Measurements from ENCODE around the gene GON4L. TPM values are rescaled to one million over a fixed set of nuclear protein-coding genes. Genes with fewer than 3 reads are reported as not detected.

The GON4L gene
- total and polyA plus RNA-seq, 2 donors from 2014 or later, result 14.2 to 62.1 TPM

GRCh38 chr1:155884031-155884960 lies 27.3 kb upstream of the GON4L start:
- H3K27me3 ChIP-seq (ENCODE audit: control insufficient read depth, insufficient read depth, low read length), result no peaks in the 10 kb centered on the region
- H3K4me1 ChIP-seq (ENCODE audit: control insufficient read depth in 2 of 3, insufficient read depth in 2 of 3, low read depth in 1 of 3, low read length in 3 of 3), result peaks cover 0 to 17% (median 2%) of the 10 kb centered on the region in 3 donors
- FAIRE-seq, result no peak
- no peak for DNase-seq
- H3K36me3 ChIP-seq (ENCODE audit: control insufficient read depth in 2 of 3, insufficient read depth in 3 of 3, low read length in 3 of 3), result no peaks in the 10 kb centered on the region
- H3K9ac ChIP-seq (ENCODE audit: low read length in 3 of 3), result no peak overlapping the region
- H3K27ac ChIP-seq (ENCODE audit: low read depth in 2 of 2, low read length in 2 of 2), result no peak overlapping the region
- TF ChIP-seq CTCF (IDR thresholded peaks at IDR 0.05; ENCODE audit: borderline replicate concordance, extremely low read depth, insufficient read depth), result no peak
- no peak overlapping the region for H3K4me3 ChIP-seq (ENCODE audit: low read length in 3 of 3)
- intact Hi-C loops (cut with DNase I), result no loop called here
- H3K9me3 ChIP-seq (ENCODE audit: control insufficient read depth in 2 of 3, insufficient read depth in 1 of 3, low read length in 3 of 3), result no peaks in the 10 kb centered on the region

DNA sequence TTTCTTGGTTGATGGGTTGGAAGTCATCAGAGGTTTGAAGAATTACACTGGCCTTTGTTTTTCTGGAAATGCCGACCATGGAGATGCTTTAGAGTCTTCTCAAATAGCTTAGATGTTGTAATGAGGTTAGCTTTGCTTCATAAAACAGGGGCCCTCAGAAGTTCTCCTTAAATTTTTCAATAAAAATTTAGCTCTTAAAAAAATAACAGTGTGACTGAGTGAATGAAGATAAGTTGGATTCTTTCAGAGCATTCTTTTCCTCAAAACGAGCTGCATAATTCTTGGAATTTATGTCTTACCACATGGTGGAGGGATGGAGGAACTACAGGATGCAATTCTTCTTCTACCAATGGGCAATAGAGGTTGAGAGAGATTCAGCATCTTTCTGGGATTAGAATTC lies 25.8 kb upstream of the GON4L start:
- Histone ChIP-seq H3K4me1 (ENCODE audit: control insufficient read depth in 2 of 3, insufficient read depth in 2 of 3, low read depth in 1 of 3, low read length in 3 of 3) (peaks cover 0 to 17% (median 0%) of the 10 kb centered on the region in 3 donors), H3K36me3 (ENCODE audit: control insufficient read depth in 2 of 3, insufficient read depth in 3 of 3, low read length in 3 of 3) (no peaks in the 10 kb centered on the region), H3K27me3 (ENCODE audit: control insufficient read depth, insufficient read depth, low read length) (no peaks in the 10 kb centered on the region), H3K9me3 (ENCODE audit: control insufficient read depth in 2 of 3, insufficient read depth in 1 of 3, low read length in 3 of 3) (no peaks in the 10 kb centered on the region), H3K4me3 (ENCODE audit: low read length in 3 of 3) (no peak overlapping the region), H3K9ac (ENCODE audit: low read length in 3 of 3) (no peak overlapping the region), H3K27ac (ENCODE audit: low read depth in 2 of 2, low read length in 2 of 2) (no peak overlapping the region)
- TF ChIP-seq CTCF (IDR thresholded peaks at IDR 0.05; ENCODE audit: borderline replicate concordance, extremely low read depth, insufficient read depth), result no peak
- intact Hi-C loops (cut with DNase I), result no loop called here
- FAIRE-seq (no peak), DNase-seq (no peak)

DNA sequence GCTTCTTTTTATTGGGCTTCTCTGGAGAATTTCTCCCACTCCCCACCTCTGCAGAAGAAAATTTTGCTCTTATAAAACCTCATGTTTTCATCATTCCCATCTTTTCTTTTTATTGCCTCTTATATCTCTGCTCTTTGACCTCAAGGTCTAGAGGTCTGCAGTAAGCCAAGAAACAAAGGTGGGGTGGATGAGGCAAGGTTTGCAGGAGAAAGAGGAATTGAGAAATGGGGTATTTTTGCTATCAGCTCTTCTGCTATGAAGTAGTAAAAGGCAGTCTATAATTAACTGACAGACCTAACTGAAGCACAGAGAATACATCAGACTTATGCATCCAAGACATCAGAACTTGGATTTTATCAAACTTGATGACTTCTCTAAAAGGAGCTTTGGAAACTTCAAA lies 25.2 kb upstream of the GON4L start:
- Histone ChIP-seq H3K9me3 (ENCODE audit: control insufficient read depth in 2 of 3, insufficient read depth in 1 of 3, low read length in 3 of 3) (no peaks in the 10 kb centered on the region), H3K9ac (ENCODE audit: low read length in 3 of 3) (no peak overlapping the region), H3K27ac (ENCODE audit: low read depth in 2 of 2, low read length in 2 of 2) (no peak overlapping the region), H3K4me3 (ENCODE audit: low read length in 3 of 3) (no peak overlapping the region), H3K27me3 (ENCODE audit: control insufficient read depth, insufficient read depth, low read length) (no peaks in the 10 kb centered on the region), H3K36me3 (ENCODE audit: control insufficient read depth in 2 of 3, insufficient read depth in 3 of 3, low read length in 3 of 3) (no peaks in the 10 kb centered on the region), H3K4me1 (ENCODE audit: control insufficient read depth in 2 of 3, insufficient read depth in 2 of 3, low read depth in 1 of 3, low read length in 3 of 3) (peaks cover 0 to 17% (median 0%) of the 10 kb centered on the region in 3 donors)
- no peak for FAIRE-seq
- TF ChIP-seq CTCF (IDR thresholded peaks at IDR 0.05; ENCODE audit: borderline replicate concordance, extremely low read depth, insufficient read depth), result no peak
- no peak for DNase-seq
- intact Hi-C loops (cut with DNase I), result no loop called here

All from kidney (tissue), 14 donors.